ENCODE measurements around the gene AICDA. TPM values are rescaled to one million over a fixed set of nuclear protein-coding genes. Genes with fewer than 3 reads are reported as not detected.
"Not testable (repeated sequence)": the region's sequence is repeated elsewhere in the genome, so short reads cannot be mapped to it uniquely, and the experiment has no call there.

Gene AICDA
- not detected for total RNA-seq

DNA sequence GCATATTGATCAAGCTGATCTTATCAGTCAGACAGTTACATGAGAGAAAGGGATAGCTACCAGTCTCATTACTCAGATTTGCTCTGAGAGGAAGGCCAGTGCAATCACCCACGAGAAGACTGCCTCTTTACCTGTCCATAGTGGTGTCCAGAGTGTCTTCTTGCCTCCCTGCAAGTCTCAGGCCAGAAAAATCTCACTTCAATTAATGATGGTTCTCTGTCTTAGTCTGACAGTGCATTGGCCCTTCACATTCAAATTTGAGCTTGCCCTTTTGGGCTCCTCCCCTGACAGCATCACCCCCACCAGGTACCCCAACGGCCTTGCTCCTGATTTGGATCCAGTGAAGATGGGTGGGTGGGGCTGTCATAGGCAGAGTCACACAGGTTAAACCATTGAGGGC, at the start of gene AICDA:
Gene AICDA, minus strand, starts transcription at position 231 of the 400 bp plus-strand sequence. Its CDS starts 92 bp downstream, at position 139.
- H3K27ac Mint-ChIP-seq: no peak within 1 kb of the TSS
- H3K9me3 Mint-ChIP-seq: peaks cover 0 to 5% of the 10 kb centered on the region in 2 donors
- H3K36me3 Mint-ChIP-seq: no peaks in the 10 kb centered on the region
- DNase-seq (ENCODE audit: low spot score in 2 of 2) (no peak), ATAC-seq (no peak)

- ATAC-seq (no peak), DNase-seq (ENCODE audit: low spot score in 2 of 2) (no peak)
- no peaks in the 10 kb centered on the region for H3K9me3 Mint-ChIP-seq
- no peak overlapping the region for H3K27ac Mint-ChIP-seq
- no peaks in the 10 kb centered on the region for H3K36me3 Mint-ChIP-seq
These were observed 49.1 kb upstream of the AICDA start for GRCh38 chr12:8661751-8662150.

GRCh38 chr12:8661016-8661415, 48.4 kb upstream of the AICDA start:
- H3K27ac Mint-ChIP-seq: no peak overlapping the region
- no peak for ATAC-seq
- DNase-seq (ENCODE audit: low spot score in 2 of 2): no peak
- H3K36me3 Mint-ChIP-seq: no peaks in the 10 kb centered on the region
- H3K9me3 Mint-ChIP-seq: no peaks in the 10 kb centered on the region

- peak overlapping the region in 1 of 2 donors; percentile 33 for H3K27ac Mint-ChIP-seq
- no peak for ATAC-seq
- H3K9me3 Mint-ChIP-seq: no peaks in the 10 kb centered on the region
- no peaks in the 10 kb centered on the region for H3K36me3 Mint-ChIP-seq
- DNase-seq (ENCODE audit: low spot score in 2 of 2): no peak
These were observed 45.7 kb upstream of the AICDA start for GRCh38 chr12:8658346-8658745.

- DNase-seq (ENCODE audit: low spot score in 2 of 2): no peak
- no peaks in the 10 kb centered on the region for H3K36me3 Mint-ChIP-seq
- ATAC-seq: no peak
- H3K9me3 Mint-ChIP-seq: no peaks in the 10 kb centered on the region
- H3K27ac Mint-ChIP-seq: no peak overlapping the region
These were observed 42.8 kb upstream of the AICDA start for GRCh38 chr12:8655421-8655820.

- no peaks in the 10 kb centered on the region for H3K9me3 Mint-ChIP-seq
- ATAC-seq (peak; percentile 89), DNase-seq (ENCODE audit: low spot score in 2 of 2) (peak; percentile 81 to 82)
- H3K27ac Mint-ChIP-seq: no peak overlapping the region
- H3K36me3 Mint-ChIP-seq: no peaks in the 10 kb centered on the region
These were observed 36.0 kb upstream of the AICDA start for GRCh38 chr12:8648576-8649205.

DNA sequence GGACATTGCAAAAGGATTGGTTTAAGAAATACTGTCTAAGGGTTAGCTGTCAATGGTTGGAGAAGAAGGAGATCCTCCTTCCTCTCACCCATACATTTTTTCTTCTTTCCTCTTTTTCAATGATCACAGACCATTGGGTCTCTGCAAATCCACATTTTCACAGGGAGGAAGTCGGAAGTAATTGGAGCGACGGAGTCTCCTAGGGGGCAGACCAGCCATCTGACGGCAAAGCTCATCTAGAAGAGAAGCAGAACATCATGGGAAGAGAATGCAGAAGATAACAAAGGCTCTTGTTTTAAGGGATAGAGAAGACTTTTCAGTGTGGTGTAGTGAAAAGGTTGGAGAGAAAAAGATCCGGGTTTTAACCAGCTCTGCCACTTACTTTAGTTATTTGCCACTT, 35.3 kb upstream of the AICDA start:
- H3K9me3 Mint-ChIP-seq: no peaks in the 10 kb centered on the region
- H3K36me3 Mint-ChIP-seq: no peaks in the 10 kb centered on the region
- DNase-seq (ENCODE audit: low spot score in 2 of 2) (no peak), ATAC-seq (no peak)
- H3K27ac Mint-ChIP-seq: no peak overlapping the region

GRCh38 chr12:8644345-8645248, 31.9 kb upstream of the AICDA start:
- peak; percentile 79 to 80 for ATAC-seq
- Mint-ChIP-seq H3K27ac (peak overlapping the region; percentile 63 to 86), H3K9me3 (no peaks in the 10 kb centered on the region)

GRCh38 chr12:8642775-8643174, 30.1 kb upstream of the AICDA start:
- H3K9me3 Mint-ChIP-seq: no peaks in the 10 kb centered on the region
- no peak for DNase-seq (ENCODE audit: low spot score in 2 of 2)
- no peak for ATAC-seq
- H3K36me3 Mint-ChIP-seq: no peaks in the 10 kb centered on the region
- no peak overlapping the region for H3K27ac Mint-ChIP-seq

More at GRCh38 chr12:8644345-8645248, 31.9 kb upstream of the AICDA start:
- DNase-seq (ENCODE audit: low spot score in 2 of 2): peak in 1 of 2 donors; percentile 55
- no peaks in the 10 kb centered on the region for H3K36me3 Mint-ChIP-seq

- no peak overlapping the region for H3K27ac Mint-ChIP-seq
- H3K36me3 Mint-ChIP-seq: no peaks in the 10 kb centered on the region
- no peaks in the 10 kb centered on the region for H3K9me3 Mint-ChIP-seq
- DNase-seq (ENCODE audit: low spot score in 2 of 2) (no peak), ATAC-seq (no peak)
These were observed 27.3 kb upstream of the AICDA start for GRCh38 chr12:8639936-8640335.

GRCh38 chr12:8638951-8639350, 26.3 kb upstream of the AICDA start:
- no peak for DNase-seq (ENCODE audit: low spot score in 2 of 2)
- ATAC-seq: no peak
- no peak overlapping the region for H3K27ac Mint-ChIP-seq
- no peaks in the 10 kb centered on the region for H3K36me3 Mint-ChIP-seq
- no peaks in the 10 kb centered on the region for H3K9me3 Mint-ChIP-seq

DNA sequence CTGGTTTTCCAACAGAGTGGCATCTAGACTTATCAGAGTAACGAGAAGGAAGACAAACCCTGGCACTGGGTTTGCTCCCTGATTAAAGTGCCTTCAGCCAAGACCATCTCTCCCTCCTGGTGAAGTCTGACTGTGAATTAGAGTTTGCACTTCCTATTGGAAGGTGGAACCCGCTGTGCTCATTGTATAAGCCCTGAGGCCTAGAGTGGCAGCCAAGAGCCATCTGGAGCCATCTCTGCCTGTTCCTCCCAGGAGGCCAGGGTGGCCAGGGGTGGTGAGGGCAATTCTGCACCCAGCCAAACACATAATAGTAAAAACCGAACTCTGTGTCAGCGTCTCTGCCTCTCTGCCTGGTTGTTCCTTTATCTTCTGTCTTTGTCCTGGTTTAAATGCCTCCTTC, 25.0 kb upstream of the AICDA start:
- no peaks in the 10 kb centered on the region for H3K36me3 Mint-ChIP-seq
- no peak overlapping the region for H3K27ac Mint-ChIP-seq
- DNase-seq (ENCODE audit: low spot score in 2 of 2) (no peak), ATAC-seq (no peak)
- H3K9me3 Mint-ChIP-seq: peaks cover 0 to 4% of the 10 kb centered on the region in 2 donors

DNA sequence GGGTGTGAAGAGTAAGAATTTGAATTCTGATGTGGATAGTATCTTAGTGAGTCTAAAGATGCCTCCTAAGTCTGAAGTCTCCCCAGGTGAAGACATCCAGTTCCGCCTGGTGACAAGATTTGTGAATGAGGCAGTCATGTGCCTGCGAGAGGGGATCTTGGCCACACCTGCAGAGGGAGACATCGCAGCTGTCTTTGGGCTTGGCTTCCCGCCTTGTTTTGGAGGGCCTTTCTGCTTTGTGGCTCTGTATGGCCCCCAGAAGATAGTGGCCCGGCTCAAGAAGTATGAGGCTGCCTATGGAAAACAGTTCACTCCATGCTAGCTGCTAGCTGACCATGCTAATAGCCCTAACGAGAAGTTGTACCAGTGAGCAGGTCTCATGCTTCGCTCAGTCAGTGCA, 24.6 kb upstream of the AICDA start:
- DNase-seq (ENCODE audit: low spot score in 2 of 2) (no peak), ATAC-seq (no peak)
- Mint-ChIP-seq H3K36me3 (no peaks in the 10 kb centered on the region), H3K9me3 (peaks cover 0 to 4% of the 10 kb centered on the region in 2 donors), H3K27ac (no peak overlapping the region)

GRCh38 chr12:8636581-8636980, 23.9 kb upstream of the AICDA start:
- no peak for ATAC-seq
- no peak for DNase-seq (ENCODE audit: low spot score in 2 of 2)
- H3K9me3 Mint-ChIP-seq: peaks cover 0 to 4% of the 10 kb centered on the region in 2 donors
- no peak overlapping the region for H3K27ac Mint-ChIP-seq
- H3K36me3 Mint-ChIP-seq: no peaks in the 10 kb centered on the region

GRCh38 chr12:8636007-8636346, 23.3 kb upstream of the AICDA start:
- not testable (repeated sequence) for H3K9me3 Mint-ChIP-seq; DNase-seq (ENCODE audit: low spot score in 2 of 2); H3K36me3 Mint-ChIP-seq; ATAC-seq; H3K27ac Mint-ChIP-seq

DNA sequence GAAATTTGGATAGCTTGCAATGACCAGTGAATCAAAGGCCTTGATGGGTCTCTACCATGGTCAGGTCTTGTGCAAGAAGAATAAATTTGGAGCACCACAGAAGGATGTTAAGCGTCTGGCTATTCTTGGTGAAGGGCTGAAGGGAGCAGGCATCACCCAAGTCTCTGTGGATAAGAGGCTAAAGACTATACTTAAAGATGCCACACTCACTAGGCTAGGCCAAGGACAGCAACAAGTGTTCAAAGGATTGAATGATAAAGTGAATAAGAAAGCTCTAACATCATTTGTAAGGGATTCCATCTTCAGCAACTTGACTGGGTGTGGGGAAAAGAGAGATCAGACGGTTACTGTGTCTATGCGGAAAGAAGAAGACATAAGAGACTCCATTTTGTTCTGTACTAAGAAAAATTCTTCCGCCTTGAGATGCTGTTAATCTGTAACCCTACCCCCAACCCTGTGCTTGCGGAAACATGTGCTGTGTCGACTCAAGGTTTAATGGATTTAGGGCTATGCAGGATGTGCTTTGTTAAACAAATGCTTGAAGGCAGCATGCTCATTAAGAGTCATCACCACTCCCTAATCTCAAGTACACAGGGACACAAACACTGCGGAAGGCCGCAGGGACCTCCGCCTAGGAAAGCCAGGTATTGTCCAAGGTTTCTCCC, 22.8 kb upstream of the AICDA start:
- ATAC-seq; H3K9me3 Mint-ChIP-seq; H3K27ac Mint-ChIP-seq; H3K36me3 Mint-ChIP-seq; DNase-seq (ENCODE audit: low spot score in 2 of 2): not testable (repeated sequence)

- Mint-ChIP-seq H3K9me3 (peaks cover 0 to 4% of the 10 kb centered on the region in 2 donors), H3K36me3 (no peaks in the 10 kb centered on the region), H3K27ac (no peak overlapping the region)
- ATAC-seq (no peak), DNase-seq (ENCODE audit: low spot score in 2 of 2) (no peak)
These were observed 17.5 kb upstream of the AICDA start for GRCh38 chr12:8630131-8630530.
